Fibroblast of pulmonary artery (primary cell): ENCODE results near the gene MMP15.

Experiments used
- DNase-seq: peaks from one replicate; pipeline ENCODE4 v3.0.0-alpha.2; 2010; ENCODE audit warnings: low read depth
- H3K4me3 ChIP-seq: replicated peaks from 2 replicates; pipeline ENCODE4 v1.5.1; 2011; ENCODE audit warnings: low read depth, mild to moderate bottlenecking, control low read depth, low read length, moderate library complexity
- TF ChIP-seq, protein P1 (sequence below): IDR thresholded peaks from 2 replicates; pipeline ENCODE4 v1.5.1; 2011; ENCODE audit warnings: mild to moderate bottlenecking, control low read depth, low read length, inconsistent platforms; ENCODE audit errors: missing control alignments

Gene MMP15

DNA sequence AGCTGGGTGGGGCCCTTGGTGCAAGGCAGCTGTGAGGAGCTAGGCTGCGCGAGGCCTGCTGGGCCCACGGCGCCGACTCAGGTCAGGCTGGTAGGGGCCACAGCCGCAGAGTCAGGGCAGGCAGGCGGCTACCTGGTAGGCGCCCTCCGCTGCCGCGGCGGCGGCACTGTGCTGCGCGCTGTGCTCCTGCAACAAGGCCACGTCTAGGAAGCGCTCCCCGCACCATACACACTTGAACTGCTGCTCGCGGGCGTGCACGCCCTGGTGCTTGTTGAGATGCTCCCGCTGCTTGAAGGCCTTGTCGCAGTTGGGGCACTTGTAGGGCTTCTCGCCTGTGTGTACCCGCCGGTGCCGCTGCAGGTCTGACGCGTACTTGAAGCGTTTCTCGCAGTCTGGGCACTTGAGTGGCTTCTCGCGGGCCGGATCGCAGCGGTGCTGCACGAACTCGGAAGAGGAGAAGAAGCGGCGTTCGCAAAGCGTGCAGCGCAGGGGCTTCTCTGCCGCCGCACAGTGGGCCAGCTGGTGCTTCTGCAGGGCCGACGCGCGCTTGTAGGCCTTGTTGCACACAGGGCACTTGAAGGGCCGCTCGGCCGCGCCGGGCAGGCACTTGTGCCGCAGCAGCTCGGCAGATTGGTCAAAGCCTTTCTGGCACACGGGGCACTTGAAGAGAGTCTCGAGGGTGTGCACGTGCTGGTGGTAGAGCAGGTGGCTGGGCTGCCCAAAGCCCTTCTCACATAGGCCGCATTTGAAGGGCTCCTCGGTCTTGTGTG lies 29.0 kb upstream of the MMP15 start:
- TF ChIP-seq, protein P1, sequence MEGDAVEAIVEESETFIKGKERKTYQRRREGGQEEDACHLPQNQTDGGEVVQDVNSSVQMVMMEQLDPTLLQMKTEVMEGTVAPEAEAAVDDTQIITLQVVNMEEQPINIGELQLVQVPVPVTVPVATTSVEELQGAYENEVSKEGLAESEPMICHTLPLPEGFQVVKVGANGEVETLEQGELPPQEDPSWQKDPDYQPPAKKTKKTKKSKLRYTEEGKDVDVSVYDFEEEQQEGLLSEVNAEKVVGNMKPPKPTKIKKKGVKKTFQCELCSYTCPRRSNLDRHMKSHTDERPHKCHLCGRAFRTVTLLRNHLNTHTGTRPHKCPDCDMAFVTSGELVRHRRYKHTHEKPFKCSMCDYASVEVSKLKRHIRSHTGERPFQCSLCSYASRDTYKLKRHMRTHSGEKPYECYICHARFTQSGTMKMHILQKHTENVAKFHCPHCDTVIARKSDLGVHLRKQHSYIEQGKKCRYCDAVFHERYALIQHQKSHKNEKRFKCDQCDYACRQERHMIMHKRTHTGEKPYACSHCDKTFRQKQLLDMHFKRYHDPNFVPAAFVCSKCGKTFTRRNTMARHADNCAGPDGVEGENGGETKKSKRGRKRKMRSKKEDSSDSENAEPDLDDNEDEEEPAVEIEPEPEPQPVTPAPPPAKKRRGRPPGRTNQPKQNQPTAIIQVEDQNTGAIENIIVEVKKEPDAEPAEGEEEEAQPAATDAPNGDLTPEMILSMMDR, result no peak
- H3K4me3 ChIP-seq, result no peak overlapping the region
- no peak for DNase-seq

DNA sequence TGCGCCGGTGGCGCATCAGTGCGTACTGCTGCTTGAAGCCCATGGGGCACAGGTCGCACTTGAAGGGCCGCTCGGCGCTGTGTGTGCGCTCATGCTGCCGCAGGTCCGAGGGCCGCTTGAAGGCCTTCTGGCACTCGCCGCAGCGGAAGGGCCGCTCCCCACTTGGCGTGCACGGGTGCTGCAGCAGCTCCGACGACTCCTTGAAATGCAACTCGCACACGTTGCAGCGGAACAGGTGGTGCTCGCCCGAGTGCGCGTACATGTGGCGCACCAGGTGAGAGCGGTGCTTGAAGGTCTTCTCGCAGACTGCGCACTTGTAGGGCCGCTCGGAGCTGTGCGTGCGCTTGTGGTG lies 28.4 kb upstream of the MMP15 start:
- TF ChIP-seq, protein P1, result no peak
- no peak for DNase-seq
- H3K4me3 ChIP-seq, result no peak overlapping the region

DNA sequence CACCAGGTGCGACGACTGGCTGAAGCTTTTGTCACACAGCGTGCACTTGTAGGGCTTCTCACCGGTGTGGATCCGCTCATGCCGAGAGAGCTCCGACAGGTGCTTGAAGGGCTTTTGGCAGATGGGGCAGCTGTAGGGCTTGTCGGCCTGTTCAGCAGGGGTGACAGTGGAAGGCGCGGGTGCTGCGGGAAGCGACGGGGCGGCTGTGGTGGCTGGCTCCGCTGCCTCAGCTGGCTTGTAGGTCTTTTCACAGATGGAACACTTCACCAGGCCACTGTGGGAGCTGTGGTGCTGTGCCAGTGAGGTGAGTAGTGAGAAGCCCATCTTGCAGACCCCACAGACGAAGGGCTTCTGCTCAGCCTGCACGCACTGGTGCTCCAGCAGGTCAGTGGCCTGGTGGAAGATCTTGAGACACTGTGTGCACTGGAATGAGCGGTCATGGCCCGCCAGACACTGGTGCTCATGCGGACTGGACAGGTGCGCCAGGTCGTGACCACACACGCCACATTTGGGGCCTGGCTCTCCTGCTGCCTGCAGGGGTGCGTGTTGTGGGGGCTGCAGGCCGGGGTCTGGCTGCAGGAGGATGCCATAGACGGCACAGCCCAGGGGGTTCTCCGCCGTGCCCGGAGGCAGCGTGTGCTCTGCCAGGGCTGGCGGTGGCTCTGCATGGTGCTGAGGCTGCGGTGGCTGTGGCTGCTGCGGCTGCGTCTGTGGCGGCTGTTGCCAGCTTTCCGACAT lies 27.9 kb upstream of the MMP15 start:
- TF ChIP-seq, protein P1, result no peak

DNA sequence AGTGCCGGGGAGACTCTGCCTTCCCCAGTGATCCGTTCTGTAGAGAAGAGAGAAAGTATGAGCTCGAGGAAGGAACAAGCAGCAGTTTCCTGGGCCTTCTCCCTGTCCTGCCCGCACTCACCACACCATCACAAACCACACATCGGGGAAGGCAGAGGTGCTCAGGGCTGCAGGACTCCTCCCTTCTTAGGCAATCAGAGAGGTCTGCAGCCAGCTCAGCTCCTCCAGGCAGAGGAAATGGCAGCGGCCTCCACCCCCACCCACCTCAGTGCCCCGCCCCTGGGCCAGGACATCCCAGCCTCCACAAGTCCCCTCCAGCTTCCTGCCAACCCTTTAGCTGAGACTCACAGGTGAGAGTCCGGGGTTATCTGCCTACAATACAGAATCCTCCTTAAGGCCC lies 27.1 kb upstream of the MMP15 start:
- DNase-seq, result peak; percentile 38
- H3K4me3 ChIP-seq, result no peak overlapping the region
- TF ChIP-seq, protein P1, result no peak

More for the DNA sequence above, 27.9 kb upstream of the MMP15 start:
- H3K4me3 ChIP-seq, result no peak overlapping the region
- no peak for DNase-seq

DNA sequence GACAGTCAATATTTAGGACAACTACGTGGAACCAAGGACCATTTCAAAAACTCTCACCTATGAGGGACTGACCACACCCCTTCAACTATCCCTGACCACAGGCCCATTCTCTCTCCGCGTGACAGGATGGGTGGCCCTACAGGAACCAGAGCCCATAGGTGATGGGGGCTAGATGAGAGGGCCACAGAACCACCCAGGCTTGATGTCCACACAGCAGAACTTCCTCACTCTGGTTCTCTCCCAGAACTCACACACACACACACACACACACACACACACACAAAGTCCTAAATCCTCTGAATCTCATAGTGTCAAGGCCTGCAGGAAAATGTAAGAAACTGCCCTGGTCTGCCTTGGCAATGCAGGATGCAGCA lies 26.6 kb upstream of the MMP15 start:
- TF ChIP-seq, protein P1, result no peak
- H3K4me3 ChIP-seq, result peak overlapping the region; percentile 81
- DNase-seq, result no peak

DNA sequence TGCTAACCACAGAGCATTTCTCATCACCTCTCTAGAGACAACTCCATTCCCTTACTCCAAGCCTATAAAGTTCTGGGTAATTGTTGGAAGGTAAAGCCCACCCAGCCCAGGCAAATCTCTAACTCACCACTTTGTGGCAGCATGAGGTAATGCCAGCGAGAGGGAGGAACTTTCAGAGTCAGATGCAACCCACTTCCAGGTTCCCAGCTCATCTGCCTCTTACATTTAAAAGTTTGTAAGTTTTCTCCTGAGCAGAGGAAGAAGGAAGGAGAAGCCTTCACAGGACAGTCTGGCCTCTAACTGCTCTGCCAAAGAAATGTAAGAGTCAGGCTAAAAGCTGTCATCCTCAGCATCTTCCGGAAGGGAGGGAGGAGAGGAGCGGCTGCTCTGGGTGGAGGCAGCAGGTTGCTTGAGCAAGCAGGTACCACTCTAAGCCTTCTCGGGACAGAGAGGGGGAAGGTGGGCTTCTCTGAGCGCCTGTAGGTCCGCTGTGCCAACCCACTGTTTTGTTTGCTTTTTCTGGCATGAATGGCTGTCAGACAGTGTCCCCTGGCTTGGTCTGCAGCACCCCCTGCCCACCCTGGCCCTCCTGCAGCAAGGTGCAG lies 26.1 kb upstream of the MMP15 start:
- TF ChIP-seq, protein P1, result peak; percentile 7
- DNase-seq, result peak; percentile 35

More for the DNA sequence above, 26.1 kb upstream of the MMP15 start:
- peak overlapping the region; percentile 81 for H3K4me3 ChIP-seq
